ENCODE measurements around the gene SYNE3. TPM values are rescaled to one million over a fixed set of nuclear protein-coding genes. Genes with fewer than 3 reads are reported as not detected.

The SYNE3 gene
- total and polyA plus RNA-seq, 7 donors, result 0.45 to 4.7 (median 3.4) TPM

GRCh38 chr14:95541932-95542930, 25.8 kb upstream of the SYNE3 start:
- no peak overlapping the region for H3K27ac ChIP-seq
- no peak for DNase-seq
- TF ChIP-seq, protein P1, sequence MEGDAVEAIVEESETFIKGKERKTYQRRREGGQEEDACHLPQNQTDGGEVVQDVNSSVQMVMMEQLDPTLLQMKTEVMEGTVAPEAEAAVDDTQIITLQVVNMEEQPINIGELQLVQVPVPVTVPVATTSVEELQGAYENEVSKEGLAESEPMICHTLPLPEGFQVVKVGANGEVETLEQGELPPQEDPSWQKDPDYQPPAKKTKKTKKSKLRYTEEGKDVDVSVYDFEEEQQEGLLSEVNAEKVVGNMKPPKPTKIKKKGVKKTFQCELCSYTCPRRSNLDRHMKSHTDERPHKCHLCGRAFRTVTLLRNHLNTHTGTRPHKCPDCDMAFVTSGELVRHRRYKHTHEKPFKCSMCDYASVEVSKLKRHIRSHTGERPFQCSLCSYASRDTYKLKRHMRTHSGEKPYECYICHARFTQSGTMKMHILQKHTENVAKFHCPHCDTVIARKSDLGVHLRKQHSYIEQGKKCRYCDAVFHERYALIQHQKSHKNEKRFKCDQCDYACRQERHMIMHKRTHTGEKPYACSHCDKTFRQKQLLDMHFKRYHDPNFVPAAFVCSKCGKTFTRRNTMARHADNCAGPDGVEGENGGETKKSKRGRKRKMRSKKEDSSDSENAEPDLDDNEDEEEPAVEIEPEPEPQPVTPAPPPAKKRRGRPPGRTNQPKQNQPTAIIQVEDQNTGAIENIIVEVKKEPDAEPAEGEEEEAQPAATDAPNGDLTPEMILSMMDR (IDR thresholded peaks at IDR 0.05), result no peak
- H3K36me3 ChIP-seq (ENCODE audit: insufficient read depth in 1 of 2, low read depth in 1 of 2), result peaks cover 0 to 13% of the 10 kb centered on the region in 2 donors
- 92 to 94% (median 92%) methylated on average over 8 of the region's 8 CpGs for WGBS, 3 donors
- no peaks in the 10 kb centered on the region for H3K9me3 ChIP-seq
- no peak overlapping the region for H3K4me3 ChIP-seq
- H3K27me3 ChIP-seq (ENCODE audit: insufficient read depth in 3 of 3, low read length in 2 of 3), result no peaks in the 10 kb centered on the region
- intact Hi-C loops (cut with DNase I), result no loop called here
- no peak for ATAC-seq
- H3K4me1 ChIP-seq, result peaks cover 35% of the 10 kb centered on the region

GRCh38 chr14:95541346-95541745, 24.9 kb upstream of the SYNE3 start:
- 67 to 81% (median 78%) methylated on average over 4 of the region's 4 CpGs for WGBS, 3 donors
- Histone ChIP-seq H3K36me3 (ENCODE audit: insufficient read depth in 1 of 2, low read depth in 1 of 2) (peaks cover 0 to 13% of the 10 kb centered on the region in 2 donors), H3K27ac (no peak overlapping the region), H3K4me1 (peaks cover 43% of the 10 kb centered on the region), H3K9me3 (no peaks in the 10 kb centered on the region), H3K4me3 (no peak overlapping the region), H3K27me3 (ENCODE audit: insufficient read depth in 3 of 3, low read length in 2 of 3) (no peaks in the 10 kb centered on the region)
- intact Hi-C loops (cut with DNase I), result no loop called here
- DNase-seq, result no peak
- TF ChIP-seq, protein P1 (IDR thresholded peaks at IDR 0.05), result no peak
- no peak for ATAC-seq

- intact Hi-C loops (cut with DNase I), result no loop called here
- no peaks in the 10 kb centered on the region for H3K27me3 ChIP-seq (ENCODE audit: insufficient read depth in 3 of 3, low read length in 2 of 3)
- 87 to 95% (median 93%) methylated on average over 6 of the region's 6 CpGs for WGBS, 3 donors
Observed at GRCh38 chr14:95540236-95540855, 23.9 kb upstream of the SYNE3 start.

DNA sequence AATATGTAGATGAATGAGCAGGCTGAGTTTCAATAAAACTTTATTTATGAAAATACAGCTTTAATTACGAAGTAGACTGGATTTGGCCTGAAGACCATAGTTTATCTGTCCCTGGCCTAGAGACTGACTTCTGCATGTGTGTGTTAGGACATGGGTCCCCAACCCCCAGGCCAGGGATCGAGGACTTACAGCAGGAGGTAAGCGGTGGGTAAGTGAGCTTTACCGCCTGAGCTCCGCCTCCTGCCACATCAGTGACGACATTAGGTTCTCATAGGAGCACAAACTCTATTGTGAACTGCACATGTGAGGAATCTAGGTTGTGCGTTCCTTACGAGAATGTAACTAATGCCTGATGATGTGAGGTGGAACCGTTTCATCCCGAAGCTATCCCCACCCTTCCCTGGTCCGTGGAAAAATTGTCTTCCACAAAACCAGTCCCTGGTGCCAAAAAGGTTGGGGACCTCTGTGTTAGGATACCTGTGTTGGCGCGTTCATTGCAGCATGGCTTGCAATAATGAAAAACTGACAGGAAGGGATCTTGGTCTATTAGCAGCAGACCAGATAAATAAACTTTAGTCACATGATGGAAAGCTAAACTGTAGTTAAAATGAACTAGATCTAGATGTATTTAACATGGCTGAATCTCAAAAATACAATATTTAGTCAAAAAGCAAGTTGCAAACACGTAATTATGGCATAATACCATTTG, 22.5 kb upstream of the SYNE3 start:
- WGBS, 3 donors, result 86 to 90% (median 88%) methylated on average over 14 of the region's 14 CpGs
- Histone ChIP-seq H3K9me3 (no peaks in the 10 kb centered on the region), H3K27ac (no peak overlapping the region), H3K4me1 (peaks cover 39% of the 10 kb centered on the region), H3K36me3 (ENCODE audit: insufficient read depth in 1 of 2, low read depth in 1 of 2) (peaks cover 0 to 1% of the 10 kb centered on the region in 2 donors), H3K27me3 (ENCODE audit: insufficient read depth in 3 of 3, low read length in 2 of 3) (no peaks in the 10 kb centered on the region), H3K4me3 (no peak overlapping the region)
- TF ChIP-seq, protein P1 (IDR thresholded peaks at IDR 0.05), result no peak
- intact Hi-C loops (cut with DNase I), result loop anchor here in 1 of 2 donors (10.0 kb wide), 1 partner anchor 384 kb away; the partner anchor contains the start of gene DICER1
- ATAC-seq (no peak), DNase-seq (no peak)

More at GRCh38 chr14:95540236-95540855, 23.9 kb upstream of the SYNE3 start:
- Histone ChIP-seq H3K4me1 (peaks cover 40% of the 10 kb centered on the region), H3K27ac (no peak overlapping the region), H3K9me3 (no peaks in the 10 kb centered on the region), H3K4me3 (no peak overlapping the region), H3K36me3 (ENCODE audit: insufficient read depth in 1 of 2, low read depth in 1 of 2) (peaks cover 0 to 13% of the 10 kb centered on the region in 2 donors)
- TF ChIP-seq, protein P1 (IDR thresholded peaks at IDR 0.05), result no peak
- DNase-seq (no peak), ATAC-seq (no peak)
